GM23338 (cell line): ENCODE results near the gene SSH2. TPM values are rescaled to one million over a fixed set of nuclear protein-coding genes. Genes with fewer than 3 reads are reported as not detected.

ENCODE experiments used
- ATAC-seq: fragments of 200-7000 bp; cut with Tn5 transposase; 3 replicates; pipeline ENCODE4 v1.9.1; 2020
- DNase-seq: peaks from one replicate; pipeline ENCODE4 v3.0.0-alpha.2; 2015; ENCODE audit warnings: low spot score
- H2AFZ ChIP-seq: fragments of 200-600 bp; sonication (generic); 2 replicates; pipeline ENCODE4 v1.8.0; 2016; ENCODE audit warnings: antibody characterized with exemption, mild to moderate bottlenecking, moderate library complexity
- H3F3A ChIP-seq: fragments of 200-600 bp; sonication (generic); replicated peaks from 2 replicates; pipeline ENCODE4 v1.8.0; 2017; ENCODE audit warnings: antibody characterized with exemption, mixed run types, low read depth
- H3K27ac ChIP-seq: fragments of 200-600 bp; sonication (generic); 2 replicates; pipeline ENCODE4 v1.6.1; 2016; ENCODE audit warnings: low read depth
- H3K27me3 ChIP-seq: fragments of 200-600 bp; sonication (generic); 2 replicates; pipeline ENCODE4 v1.8.0; 2016; ENCODE audit warnings: mild to moderate bottlenecking, mixed run types, moderate library complexity; ENCODE audit not compliant: insufficient read depth
- H3K36me3 ChIP-seq: fragments of 200-600 bp; sonication (generic); 2 replicates; pipeline ENCODE4 v1.8.0; 2016; ENCODE audit warnings: mild to moderate bottlenecking; ENCODE audit not compliant: insufficient read depth
- H3K4me1 ChIP-seq: fragments of 200-600 bp; sonication (generic); 2 replicates; pipeline ENCODE4 v1.8.0; 2016; ENCODE audit warnings: mild to moderate bottlenecking, moderate library complexity; ENCODE audit not compliant: insufficient read depth
- H3K4me2 ChIP-seq: fragments of 200-600 bp; sonication (generic); 2 replicates; pipeline ENCODE4 v1.7.1; 2017; ENCODE audit warnings: mixed run types
- H3K4me3 ChIP-seq: fragments of 200-600 bp; sonication (generic); 2 replicates; pipeline ENCODE4 v1.6.1; 2016; ENCODE audit warnings: mixed run types
- H3K79me2 ChIP-seq: fragments of 200-600 bp; sonication (generic); replicated peaks from 2 replicates; pipeline ENCODE4 v1.8.0; 2017; ENCODE audit warnings: mild to moderate bottlenecking; ENCODE audit not compliant: insufficient read depth
- H3K9me2 ChIP-seq: fragments of 200-600 bp; sonication (generic); 2 replicates; pipeline ENCODE4 v1.8.0; 2017; ENCODE audit not compliant: insufficient read depth
- H4K20me1 ChIP-seq: fragments of 200-600 bp; sonication (generic); replicated peaks from 2 replicates; pipeline ENCODE4 v1.8.0; 2017; ENCODE audit warnings: mild to moderate bottlenecking; ENCODE audit not compliant: insufficient read depth
- H3K27ac Mint-ChIP-seq: 2 replicates; pipeline ENCODE4 v1.8.0; 2020; ENCODE audit warnings: inconsistent platforms, mild to moderate bottlenecking, moderate library complexity, mixed read lengths
- H3K27me3 Mint-ChIP-seq: 3 replicates; pipeline ENCODE4 v1.8.0; 2022; ENCODE audit warnings: low read depth, mild to moderate bottlenecking, moderate library complexity, mixed read lengths, inconsistent platforms; ENCODE audit not compliant: insufficient read depth, poor library complexity
- H3K36me3 Mint-ChIP-seq: 3 replicates; pipeline ENCODE4 v1.8.0; 2021; ENCODE audit warnings: low read depth, mild to moderate bottlenecking, inconsistent platforms, moderate library complexity, mixed read lengths
- H3K4me1 Mint-ChIP-seq: 3 replicates; pipeline ENCODE4 v1.8.0; 2020; ENCODE audit warnings: mild to moderate bottlenecking, inconsistent platforms, mixed read lengths
- H3K4me3 Mint-ChIP-seq: 3 replicates; pipeline ENCODE4 v1.8.0; 2021; ENCODE audit warnings: moderate library complexity, mild to moderate bottlenecking, inconsistent platforms, mixed read lengths
- H3K9me3 Mint-ChIP-seq: 3 replicates; pipeline ENCODE4 v1.8.0; 2020; ENCODE audit warnings: moderate library complexity, mild to moderate bottlenecking, inconsistent platforms, mixed read lengths
- CREB1 ChIP-seq: fragments of 250-450 bp; sonication (Bioruptor Pico); IDR thresholded peaks from 2 replicates; pipeline ENCODE4 v1.5.0; 2020; ENCODE audit warnings: low read depth, mild to moderate bottlenecking, moderate library complexity
- CTCF ChIP-seq, 2 experiments: fragments of 200-600 bp in 1 of 2; sonication (generic) in 1 of 2; conservative IDR thresholded peaks; 2 replicates each; pipeline versions ENCODE4 v1.5.1 to v1.6.1; 2016 to 2017; ENCODE audit warnings: antibody characterized with exemption in 2 of 2, low read depth in 2 of 2, mild to moderate bottlenecking in 2 of 2, moderate library complexity in 1 of 2
- EZH2 ChIP-seq: fragments of 200-600 bp; sonication (generic); IDR thresholded peaks from one replicate; pipeline ENCODE4 v1.8.0; 2017; ENCODE audit warnings: antibody characterized with exemption, mild to moderate bottlenecking, low read depth; ENCODE audit not compliant: unreplicated experiment
- EZH2phosphoT487 ChIP-seq: fragments of 200-600 bp; sonication (generic); IDR thresholded peaks from one replicate; pipeline ENCODE4 v1.8.1; 2018; ENCODE audit warnings: antibody characterized with exemption; ENCODE audit not compliant: unreplicated experiment
- JUNB ChIP-seq: IDR thresholded peaks from one replicate; pipeline ENCODE4 v1.6.1; 2016; ENCODE audit warnings: antibody characterized with exemption; ENCODE audit not compliant: unreplicated experiment
- NANOG ChIP-seq: IDR thresholded peaks from 2 replicates; pipeline ENCODE4 v1.6.1; 2016; ENCODE audit warnings: antibody characterized with exemption, borderline replicate concordance
- POLR2AphosphoS5 ChIP-seq: IDR thresholded peaks from 2 replicates; pipeline ENCODE4 v1.6.1; 2016; ENCODE audit warnings: antibody characterized with exemption, low read depth
- REST ChIP-seq: IDR thresholded peaks from one replicate; pipeline ENCODE4 v1.6.1; 2018; ENCODE audit warnings: antibody characterized with exemption; ENCODE audit not compliant: unreplicated experiment
- STAT1 ChIP-seq: IDR thresholded peaks from one replicate; pipeline ENCODE4 v1.6.1; 2016; ENCODE audit warnings: antibody characterized with exemption; ENCODE audit not compliant: unreplicated experiment
- ZNF114 ChIP-seq: fragments of 250-450 bp; sonication (Bioruptor Pico); IDR thresholded peaks from 2 replicates; pipeline ENCODE4 v1.5.0; 2020; ENCODE audit warnings: mild to moderate bottlenecking, moderate library complexity
- ZNF331 ChIP-seq: fragments of 250-450 bp; sonication (Bioruptor Pico); IDR thresholded peaks from 2 replicates; pipeline ENCODE4 v1.5.0; 2020; ENCODE audit warnings: low read depth, mild to moderate bottlenecking, moderate library complexity
- polyA plus RNA-seq: library from polyadenylated mRNA; unstranded; fragments of >200 nt; fragmentation: Nextera tagmentation; extraction: Ambion mirVana; gene quantifications from 2 replicates; pipeline ENCODE4 v1.2.1, GENCODE V29; 2016
- total RNA-seq: library from RNA; depleted of rRNA; stranded (reverse); fragments of >200 nt; shearing (Covaris generic); gene quantifications from 2 replicates; pipeline ENCODE4 v1.2.3, GENCODE V29; 2014
- TF ChIP-seq, protein P1 (sequence below): fragments of 250-450 bp; sonication (Bioruptor Pico); IDR thresholded peaks from 2 replicates; pipeline ENCODE4 v1.5.0; 2020; ENCODE audit warnings: mild to moderate bottlenecking, moderate library complexity
- TF ChIP-seq, protein P2 (sequence below): IDR thresholded peaks from 2 replicates; pipeline ENCODE4 v1.6.1; 2016; ENCODE audit warnings: antibody characterized with exemption

The SSH2 gene
- total and polyA plus RNA-seq, 2 experiments from 2014 or later = 9.9 to 12.1 TPM

- peaks cover 6% of the 10 kb centered on the region for H3K27me3 Mint-ChIP-seq
- H3K36me3 Mint-ChIP-seq = 0 out of 3 replicates have a peak, but pooled peaks cover under 1% of the 10 kb centered on the region
- no peak overlapping the region for H3K4me3 Mint-ChIP-seq
- no peak overlapping the region for H3K27ac ChIP-seq
- no peak overlapping the region for H3K27ac Mint-ChIP-seq
- no peaks in the 10 kb centered on the region for H4K20me1 ChIP-seq
- H3K4me3 ChIP-seq = no peak overlapping the region
- no peak overlapping the region for H3K4me2 ChIP-seq
- no peaks in the 10 kb centered on the region for H3K36me3 ChIP-seq
- TF ChIP-seq, protein P1, sequence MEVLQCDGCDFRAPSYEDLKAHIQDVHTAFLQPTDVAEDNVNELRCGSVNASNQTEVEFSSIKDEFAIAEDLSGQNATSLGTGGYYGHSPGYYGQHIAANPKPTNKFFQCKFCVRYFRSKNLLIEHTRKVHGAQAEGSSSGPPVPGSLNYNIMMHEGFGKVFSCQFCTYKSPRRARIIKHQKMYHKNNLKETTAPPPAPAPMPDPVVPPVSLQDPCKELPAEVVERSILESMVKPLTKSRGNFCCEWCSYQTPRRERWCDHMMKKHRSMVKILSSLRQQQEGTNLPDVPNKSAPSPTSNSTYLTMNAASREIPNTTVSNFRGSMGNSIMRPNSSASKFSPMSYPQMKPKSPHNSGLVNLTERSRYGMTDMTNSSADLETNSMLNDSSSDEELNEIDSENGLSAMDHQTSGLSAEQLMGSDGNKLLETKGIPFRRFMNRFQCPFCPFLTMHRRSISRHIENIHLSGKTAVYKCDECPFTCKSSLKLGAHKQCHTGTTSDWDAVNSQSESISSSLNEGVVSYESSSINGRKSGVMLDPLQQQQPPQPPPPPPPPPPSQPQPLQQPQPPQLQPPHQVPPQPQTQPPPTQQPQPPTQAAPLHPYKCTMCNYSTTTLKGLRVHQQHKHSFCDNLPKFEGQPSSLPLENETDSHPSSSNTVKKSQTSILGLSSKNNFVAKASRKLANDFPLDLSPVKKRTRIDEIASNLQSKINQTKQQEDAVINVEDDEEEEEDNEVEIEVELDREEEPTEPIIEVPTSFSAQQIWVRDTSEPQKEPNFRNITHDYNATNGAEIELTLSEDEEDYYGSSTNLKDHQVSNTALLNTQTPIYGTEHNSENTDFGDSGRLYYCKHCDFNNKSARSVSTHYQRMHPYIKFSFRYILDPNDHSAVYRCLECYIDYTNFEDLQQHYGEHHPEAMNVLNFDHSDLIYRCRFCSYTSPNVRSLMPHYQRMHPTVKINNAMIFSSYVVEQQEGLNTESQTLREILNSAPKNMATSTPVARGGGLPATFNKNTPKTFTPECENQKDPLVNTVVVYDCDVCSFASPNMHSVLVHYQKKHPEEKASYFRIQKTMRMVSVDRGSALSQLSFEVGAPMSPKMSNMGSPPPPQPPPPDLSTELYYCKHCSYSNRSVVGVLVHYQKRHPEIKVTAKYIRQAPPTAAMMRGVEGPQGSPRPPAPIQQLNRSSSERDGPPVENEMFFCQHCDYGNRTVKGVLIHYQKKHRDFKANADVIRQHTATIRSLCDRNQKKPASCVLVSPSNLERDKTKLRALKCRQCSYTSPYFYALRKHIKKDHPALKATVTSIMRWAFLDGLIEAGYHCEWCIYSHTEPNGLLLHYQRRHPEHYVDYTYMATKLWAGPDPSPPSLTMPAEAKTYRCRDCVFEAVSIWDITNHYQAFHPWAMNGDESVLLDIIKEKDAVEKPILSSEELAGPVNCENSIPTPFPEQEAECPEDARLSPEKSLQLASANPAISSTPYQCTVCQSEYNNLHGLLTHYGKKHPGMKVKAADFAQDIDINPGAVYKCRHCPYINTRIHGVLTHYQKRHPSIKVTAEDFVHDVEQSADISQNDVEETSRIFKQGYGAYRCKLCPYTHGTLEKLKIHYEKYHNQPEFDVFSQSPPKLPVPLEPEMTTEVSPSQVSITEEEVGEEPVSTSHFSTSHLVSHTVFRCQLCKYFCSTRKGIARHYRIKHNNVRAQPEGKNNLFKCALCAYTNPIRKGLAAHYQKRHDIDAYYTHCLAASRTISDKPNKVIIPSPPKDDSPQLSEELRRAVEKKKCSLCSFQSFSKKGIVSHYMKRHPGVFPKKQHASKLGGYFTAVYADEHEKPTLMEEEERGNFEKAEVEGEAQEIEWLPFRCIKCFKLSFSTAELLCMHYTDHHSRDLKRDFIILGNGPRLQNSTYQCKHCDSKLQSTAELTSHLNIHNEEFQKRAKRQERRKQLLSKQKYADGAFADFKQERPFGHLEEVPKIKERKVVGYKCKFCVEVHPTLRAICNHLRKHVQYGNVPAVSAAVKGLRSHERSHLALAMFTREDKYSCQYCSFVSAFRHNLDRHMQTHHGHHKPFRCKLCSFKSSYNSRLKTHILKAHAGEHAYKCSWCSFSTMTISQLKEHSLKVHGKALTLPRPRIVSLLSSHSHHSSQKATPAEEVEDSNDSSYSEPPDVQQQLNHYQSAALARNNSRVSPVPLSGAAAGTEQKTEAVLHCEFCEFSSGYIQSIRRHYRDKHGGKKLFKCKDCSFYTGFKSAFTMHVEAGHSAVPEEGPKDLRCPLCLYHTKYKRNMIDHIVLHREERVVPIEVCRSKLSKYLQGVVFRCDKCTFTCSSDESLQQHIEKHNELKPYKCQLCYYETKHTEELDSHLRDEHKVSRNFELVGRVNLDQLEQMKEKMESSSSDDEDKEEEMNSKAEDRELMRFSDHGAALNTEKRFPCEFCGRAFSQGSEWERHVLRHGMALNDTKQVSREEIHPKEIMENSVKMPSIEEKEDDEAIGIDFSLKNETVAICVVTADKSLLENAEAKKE (CRISPR knock-in tag) = no peak
- TF ChIP-seq EZH2 (no peak), ZNF114 (CRISPR knock-in tag) (no peak), NANOG (no peak), STAT1 (no peak), CREB1 (no peak), EZH2phosphoT487 (no peak), REST (no peak), ZNF331 (CRISPR knock-in tag) (no peak), JUNB (no peak), CTCF (conservative IDR thresholded peaks at IDR 0.05; ENCODE audit: low read depth in 2 of 2) (no peak), POLR2AphosphoS5 (no peak)
- TF ChIP-seq, protein P2, sequence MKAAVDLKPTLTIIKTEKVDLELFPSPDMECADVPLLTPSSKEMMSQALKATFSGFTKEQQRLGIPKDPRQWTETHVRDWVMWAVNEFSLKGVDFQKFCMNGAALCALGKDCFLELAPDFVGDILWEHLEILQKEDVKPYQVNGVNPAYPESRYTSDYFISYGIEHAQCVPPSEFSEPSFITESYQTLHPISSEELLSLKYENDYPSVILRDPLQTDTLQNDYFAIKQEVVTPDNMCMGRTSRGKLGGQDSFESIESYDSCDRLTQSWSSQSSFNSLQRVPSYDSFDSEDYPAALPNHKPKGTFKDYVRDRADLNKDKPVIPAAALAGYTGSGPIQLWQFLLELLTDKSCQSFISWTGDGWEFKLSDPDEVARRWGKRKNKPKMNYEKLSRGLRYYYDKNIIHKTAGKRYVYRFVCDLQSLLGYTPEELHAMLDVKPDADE = no peak
- no peak overlapping the region for H2AFZ ChIP-seq
- H3K9me3 Mint-ChIP-seq = no peaks in the 10 kb centered on the region
- no peak for ATAC-seq
- H3F3A ChIP-seq = no peaks in the 10 kb centered on the region
- no peaks in the 10 kb centered on the region for H3K9me2 ChIP-seq
- no peaks in the 10 kb centered on the region for H3K27me3 ChIP-seq
- H3K4me1 ChIP-seq = no peaks in the 10 kb centered on the region
- no peaks in the 10 kb centered on the region for H3K79me2 ChIP-seq
- H3K4me1 Mint-ChIP-seq = peaks cover 12% of the 10 kb centered on the region
- no peak for DNase-seq
Observed at GRCh38 chr17:29782917-29783316, 147.1 kb downstream of the SSH2 start.
